ENCODE data around the gene WFS1.

The WFS1 gene

DNA sequence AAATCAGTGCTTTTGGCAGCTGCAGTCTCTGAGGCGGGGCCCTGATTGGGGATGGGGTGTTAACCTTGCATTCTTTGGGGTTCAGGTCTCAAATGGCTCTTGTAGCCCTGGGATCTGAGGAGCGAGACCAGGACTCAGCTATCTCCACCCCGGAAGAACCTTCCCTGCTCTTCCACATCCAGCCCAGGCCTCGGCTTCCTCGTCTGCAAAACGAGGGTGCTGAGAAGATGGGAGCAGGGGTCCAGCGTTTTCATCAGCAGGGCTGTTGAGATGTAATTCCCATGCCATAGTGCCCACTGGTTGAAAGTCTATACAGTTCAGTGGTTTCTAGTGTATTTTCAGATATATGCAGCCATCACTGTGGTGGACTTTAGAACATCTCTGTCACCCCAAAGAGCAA lies 34.6 kb upstream of the WFS1 start:
- DNase-seq: no peak

DNA sequence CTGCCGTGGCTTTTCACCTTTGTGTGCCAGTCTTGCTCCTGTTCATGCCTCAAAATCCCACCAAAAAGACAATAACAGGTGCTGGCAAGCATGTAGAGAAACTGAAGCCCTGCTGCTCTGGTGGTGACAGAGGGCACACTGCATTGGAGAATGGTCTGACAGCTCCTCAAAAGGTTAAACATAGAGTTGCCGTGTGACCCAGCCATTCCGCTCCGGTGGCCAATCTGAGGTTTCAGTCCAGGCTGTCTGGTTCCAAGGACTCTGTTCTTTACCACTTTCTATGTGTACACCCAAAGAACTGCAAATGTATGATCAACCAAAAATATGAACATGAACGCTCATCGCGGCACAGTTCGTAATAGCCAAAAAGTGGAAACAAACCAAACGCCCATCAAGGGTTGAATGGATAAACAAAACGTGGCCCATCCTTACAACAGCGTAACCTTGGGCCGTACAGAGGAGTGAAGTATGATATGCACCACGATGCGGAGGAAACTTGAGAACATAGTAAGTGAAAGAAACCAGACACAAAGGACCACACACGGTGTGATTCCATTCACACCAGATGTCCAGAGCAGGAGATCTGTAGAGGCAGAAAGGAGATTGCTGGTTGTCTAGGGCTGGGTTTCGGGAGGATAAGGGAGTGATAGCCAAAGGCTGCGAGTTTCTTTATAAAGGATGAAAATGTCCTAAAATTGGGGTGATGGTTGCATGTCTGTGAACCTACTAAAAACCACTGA lies 33.6 kb upstream of the WFS1 start:
- DNase-seq: no peak

DNA sequence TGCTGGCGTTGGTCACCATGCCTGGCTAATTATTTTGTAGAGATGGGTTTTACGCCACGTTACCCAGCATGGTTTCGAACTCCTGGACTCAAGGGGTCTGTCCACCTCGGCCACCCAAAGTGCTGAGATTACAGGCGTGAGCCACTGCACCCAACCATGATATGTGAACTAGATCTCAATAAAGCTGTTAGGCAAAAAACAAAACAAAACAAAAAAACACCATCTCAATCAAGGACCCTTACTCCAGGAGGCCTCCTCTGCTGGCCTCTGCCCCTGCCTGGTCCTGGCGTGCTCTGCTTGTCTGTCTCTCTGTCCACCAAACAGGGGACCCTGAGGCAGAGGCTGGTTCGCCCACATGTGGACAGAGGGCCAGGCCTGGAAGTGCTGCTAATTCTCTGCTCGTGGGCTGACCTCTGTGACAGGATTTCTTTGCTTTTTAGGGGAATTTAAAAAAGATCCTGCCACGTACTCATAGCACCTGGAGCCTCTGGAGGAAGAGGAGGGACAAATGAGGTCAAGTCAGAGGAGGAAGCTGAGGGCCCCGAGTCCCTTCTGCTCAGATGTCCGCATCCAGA lies 32.7 kb upstream of the WFS1 start:
- no peak for DNase-seq

DNA sequence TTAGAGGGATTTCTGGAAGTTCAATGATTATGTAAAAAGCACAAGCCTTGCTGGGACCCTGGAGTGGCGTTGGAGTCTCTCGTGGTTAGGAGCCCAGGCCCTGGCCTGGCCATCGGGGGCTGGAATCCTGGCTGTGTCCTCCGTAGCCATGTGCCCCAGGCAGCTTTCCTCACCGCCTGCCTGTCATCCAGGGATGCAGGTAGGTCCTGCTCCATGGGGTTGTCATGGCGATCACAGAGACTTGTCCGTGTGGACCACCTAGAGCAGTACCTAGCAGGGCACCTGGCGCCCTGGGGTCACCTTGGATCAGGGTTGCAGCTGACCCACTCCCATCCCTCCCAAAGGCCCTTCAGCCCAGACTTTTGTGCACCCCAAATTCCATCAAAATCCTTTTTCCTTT lies 30.2 kb upstream of the WFS1 start:
- DNase-seq: no peak

DNA sequence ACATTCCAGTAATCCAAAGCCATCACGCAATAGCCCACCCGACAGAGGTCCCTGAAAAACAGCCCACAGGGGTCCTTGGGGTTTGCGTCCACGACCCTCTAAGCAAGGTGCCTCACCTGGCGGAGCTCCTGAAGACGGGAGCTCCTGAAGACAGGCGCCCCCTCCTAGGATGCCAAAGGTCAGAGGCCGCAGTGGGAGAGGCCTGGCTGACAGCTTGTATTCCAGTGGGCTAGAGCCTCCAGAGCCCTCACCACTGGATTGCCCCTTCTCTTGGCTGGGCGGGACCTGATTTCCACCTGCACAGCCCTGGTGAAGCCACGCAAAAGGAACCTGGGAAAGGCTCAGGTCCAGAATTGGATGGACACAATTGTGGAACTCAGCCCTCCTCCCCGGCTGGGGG lies 29.7 kb upstream of the WFS1 start:
- DNase-seq: no peak

DNA sequence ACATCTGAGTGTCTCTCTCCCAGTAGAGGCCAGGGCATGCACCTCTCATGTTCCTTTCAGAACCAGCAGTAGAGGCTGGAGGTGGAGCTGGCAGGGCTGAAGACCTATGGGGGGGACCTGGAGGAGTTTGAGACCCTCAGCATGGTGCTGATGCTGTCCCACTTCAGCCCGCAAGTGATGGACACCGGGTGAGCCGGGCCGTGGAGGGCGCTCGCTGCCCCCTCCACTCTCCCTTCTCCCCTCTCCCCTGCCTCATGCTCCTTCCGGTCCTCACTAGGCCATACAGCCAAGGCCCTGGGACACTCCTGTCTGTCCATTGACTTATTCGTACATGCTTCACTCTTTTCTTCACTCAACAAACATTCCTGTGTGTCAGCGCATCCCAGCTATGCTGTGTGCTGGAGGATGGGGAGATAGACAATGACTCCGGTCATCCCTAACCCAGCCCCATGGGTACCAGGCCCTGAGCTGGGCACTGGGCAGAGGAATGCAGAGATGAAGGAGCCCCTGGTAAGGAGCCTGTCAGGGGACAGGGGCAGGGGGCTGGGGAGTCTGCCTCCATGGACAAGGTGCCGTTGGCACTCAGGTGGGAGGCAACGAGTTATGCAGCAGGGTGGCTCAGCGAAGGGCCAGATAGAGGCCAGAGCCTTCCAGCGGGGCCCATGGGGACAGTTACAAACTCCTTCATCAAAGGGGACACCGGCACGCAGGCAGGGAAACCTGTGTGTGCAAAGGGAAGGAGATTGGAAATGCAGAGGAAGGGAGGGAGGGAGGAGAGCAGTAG lies 28.4 kb upstream of the WFS1 start:
- no peak for DNase-seq

DNA sequence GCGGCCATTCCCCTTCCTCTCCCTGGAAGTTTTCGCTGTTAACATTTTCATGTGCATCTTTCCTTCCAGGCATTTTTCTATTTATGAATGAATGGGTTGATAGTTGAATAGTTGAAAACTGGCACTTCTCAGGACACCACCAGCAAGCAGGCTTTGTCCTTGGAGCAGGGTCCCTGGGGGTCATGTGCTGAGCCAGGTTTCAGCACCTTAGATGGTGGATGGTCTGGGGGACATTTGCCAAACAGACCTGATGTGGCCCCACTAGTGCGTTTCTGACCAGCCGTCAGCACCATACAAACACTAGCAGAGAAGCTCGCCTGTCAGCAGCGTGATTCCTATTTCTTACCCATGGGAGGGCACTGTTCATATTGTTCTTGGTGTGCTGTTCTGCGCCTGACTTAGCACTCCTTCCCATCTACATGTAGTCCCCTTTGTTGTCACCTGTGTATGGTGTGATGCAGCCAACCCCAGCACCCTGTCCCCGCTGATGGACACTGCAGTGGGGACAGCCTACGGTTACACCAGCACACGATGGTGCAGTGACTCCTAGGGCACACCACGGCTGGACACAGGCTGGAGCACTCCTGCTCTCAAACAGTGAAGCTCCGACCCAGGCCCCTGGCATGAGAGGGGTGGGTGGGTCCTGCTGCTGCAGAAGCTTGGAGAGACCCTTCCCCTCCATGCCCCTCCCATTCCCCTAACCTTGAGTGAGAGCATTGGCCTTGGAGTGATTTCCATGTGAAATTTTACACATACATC lies 27.2 kb upstream of the WFS1 start:
- no peak for DNase-seq

DNA sequence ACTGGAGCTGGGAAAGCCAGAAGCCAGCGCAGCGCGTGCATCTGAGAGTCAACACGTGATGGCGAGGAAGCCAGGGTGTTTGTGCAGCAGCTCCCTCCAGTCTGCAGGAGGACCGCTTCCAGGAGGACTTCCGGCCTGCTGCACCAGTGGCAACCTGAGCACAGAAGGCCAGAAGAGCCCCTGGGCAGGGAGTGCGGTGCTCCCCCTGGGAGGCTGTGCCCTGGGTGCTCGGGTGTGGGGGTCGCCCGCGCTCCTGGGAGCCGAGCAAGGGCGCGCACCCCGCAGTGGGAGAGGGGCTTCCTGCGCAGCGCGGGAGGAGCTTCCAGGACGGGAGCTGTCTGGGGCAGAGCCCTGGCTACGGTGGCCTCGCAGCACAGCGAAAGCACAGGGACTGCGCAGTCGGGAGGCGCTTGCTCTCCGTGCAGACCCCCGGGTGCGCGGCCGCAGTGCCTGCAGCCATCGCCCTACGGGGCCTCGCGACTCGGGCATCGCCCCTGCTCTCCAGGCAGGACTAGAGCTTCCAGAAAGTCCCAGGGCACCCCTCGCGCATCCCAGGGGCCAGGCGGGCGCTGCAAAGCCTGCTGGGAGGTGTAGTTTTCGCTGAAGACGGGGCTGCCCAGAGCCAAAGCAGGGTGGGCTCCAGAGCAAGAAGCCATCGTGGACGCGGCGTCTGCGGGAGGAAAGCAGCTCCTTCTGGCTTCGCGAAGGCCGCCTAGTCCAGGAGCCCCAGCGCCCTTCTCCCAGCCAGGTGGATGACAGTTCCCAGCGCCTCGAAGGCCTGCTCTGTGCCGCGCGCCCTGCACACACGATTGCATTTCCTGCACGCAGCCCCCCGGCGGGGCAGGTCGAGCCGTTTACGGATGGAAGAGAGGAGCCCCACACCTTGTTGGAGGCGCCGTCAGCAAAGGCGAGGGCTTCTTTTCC lies 24.1 kb upstream of the WFS1 start:
- DNase-seq: peak; percentile 89

DNA sequence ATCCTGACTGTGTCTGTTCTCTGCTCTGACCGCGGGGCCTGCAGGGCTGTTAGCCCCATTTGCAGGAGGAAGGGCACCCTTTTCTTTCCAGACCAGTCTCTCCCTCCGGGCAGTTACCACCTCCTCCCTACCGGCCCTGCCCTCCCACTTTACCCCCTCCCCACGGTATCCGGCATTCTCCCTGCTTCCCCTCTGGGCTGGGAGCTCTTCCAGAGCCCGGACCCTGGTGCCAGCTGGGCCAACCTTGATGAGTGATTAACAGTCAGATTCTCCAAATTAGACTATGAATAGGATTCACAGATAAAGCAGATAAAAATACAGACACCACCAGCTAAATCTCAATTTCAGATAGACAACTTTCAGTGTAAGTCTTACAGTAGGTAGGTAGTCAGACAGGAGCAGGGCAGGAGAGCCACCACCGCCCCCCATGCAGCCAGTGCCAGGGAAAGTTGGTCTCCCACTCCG lies 23.4 kb upstream of the WFS1 start:
- no peak for DNase-seq

DNA sequence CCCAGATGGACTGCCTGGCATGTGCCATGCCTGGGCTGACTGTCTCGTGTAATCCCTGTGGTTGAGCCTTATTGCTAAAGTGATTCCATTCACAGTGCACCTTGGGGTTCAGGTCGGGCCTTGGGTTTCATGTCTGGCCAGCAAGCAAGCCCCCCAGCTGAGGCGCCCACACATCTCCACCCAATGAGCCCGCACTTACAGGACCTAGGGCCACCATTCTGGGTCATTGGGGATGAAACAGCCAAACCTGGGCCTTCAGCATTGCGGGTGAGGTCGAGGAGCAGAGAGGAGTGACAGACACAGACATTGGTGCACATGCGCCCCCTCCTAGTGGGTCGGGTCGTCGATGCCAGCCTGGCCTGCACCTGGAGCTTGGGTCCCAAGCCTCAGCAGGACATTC lies 21.3 kb upstream of the WFS1 start:
- no peak for DNase-seq

DNA sequence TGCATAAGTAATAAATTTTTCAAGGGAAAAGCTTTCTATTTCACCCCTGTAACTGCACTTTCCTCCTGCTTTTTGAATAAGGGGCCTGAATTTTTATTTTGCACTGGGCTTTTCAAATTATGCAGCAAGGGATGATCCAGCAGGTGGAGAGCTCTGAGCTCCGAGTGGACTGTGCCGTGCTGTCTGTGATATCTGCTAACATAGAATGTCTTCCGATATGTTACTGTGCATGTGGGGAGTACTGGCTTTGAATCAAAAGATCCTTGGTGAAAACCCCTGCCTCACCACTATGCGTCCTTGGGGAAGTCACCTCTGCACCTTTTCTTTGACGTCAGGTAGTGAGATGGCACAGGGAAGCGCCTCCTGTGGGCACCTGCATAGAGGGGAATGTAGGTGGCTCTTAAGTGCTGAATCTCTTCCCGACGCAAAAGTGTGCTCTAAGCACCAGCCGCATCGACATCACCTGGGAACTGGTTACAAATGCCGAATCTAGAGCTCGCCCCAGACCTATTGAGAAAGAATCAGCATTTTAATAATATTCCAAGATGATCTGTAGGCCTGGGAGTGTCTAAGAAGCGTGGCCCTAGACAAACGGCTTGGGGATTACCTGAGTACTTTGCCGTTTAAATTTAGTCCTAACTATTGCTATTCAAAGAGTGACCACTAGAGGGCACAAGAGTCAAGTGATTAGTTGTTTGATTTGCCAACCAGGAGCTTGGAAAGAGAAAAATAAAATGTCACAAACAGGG lies 19.2 kb upstream of the WFS1 start:
- peak; percentile 95 for DNase-seq

DNA sequence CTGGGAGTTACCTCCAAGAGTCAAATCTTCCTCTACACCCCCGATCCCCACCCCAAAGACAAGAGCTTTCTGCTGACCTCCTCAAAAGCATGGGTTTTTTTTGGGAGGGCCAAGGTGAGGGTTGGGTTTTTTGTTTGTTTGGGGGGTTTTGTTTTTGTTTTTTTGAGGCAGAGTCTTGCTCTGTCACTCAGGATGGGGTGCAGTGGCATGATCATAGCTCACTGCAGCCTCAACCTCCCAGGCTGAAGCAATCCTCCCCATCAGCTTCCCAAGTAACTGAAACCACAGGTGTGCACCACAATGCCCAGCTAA lies 18.7 kb upstream of the WFS1 start:
- DNase-seq: no peak

DNA sequence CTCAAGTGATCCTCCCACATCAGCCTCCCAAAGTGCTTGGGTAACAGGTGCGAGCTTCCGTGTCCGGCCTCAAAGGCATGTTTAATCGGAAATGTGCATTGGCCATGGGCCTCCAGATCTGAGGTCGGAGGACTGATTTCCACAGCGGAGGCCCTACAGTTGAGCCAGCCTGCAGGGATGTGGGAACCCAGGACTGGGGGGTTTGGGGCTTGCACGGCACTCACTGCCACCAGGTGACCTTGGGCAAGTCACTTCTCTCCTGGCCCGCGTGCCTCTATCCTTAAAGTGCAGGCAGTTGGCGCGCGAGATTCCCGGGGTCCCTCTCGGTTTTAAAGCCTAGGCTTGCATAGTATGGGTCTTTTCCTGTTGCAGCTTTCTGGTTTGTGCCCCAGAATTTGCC lies 18.3 kb upstream of the WFS1 start:
- DNase-seq: no peak

DNA sequence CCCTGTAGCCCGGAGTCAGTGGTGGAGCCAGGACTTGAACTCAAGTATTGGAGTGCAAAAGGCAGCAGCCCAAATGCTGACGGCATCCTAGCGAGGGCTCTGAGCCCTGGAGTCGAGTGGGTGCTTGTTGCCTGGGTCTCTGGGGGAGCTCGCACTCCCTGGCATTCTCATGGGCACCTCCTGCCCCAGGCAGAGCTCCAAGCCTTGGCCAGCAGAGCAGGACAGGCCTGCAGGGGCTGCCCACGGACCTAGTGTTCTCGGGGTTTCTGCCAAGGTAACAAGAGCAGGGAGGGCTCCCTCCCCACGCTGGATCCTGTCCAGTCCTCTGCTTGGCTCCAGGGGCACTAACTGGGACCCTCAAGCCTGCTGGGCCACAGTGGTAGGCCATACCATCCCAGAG lies 17.6 kb upstream of the WFS1 start:
- DNase-seq: no peak

DNA sequence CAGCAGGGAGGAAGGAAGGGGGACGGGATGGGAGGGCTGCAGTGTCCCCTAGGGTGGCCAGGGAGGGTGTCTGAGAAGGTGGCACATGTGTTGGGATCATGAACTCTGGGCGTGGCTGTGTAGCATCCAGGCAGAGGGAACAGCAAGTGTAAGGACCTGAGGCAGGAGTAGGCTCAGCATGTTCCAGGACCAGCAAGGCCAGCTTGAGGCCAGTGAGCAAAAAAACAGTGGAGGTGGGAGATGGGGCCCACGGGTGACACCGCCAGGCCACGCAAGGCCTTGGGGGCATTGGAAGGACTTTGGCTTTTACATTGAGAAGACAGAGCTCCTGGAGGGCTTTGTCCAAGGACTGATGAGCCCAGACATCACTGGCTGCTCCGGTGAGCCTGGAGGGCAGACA lies 16.5 kb upstream of the WFS1 start:
- no peak for DNase-seq

DNA sequence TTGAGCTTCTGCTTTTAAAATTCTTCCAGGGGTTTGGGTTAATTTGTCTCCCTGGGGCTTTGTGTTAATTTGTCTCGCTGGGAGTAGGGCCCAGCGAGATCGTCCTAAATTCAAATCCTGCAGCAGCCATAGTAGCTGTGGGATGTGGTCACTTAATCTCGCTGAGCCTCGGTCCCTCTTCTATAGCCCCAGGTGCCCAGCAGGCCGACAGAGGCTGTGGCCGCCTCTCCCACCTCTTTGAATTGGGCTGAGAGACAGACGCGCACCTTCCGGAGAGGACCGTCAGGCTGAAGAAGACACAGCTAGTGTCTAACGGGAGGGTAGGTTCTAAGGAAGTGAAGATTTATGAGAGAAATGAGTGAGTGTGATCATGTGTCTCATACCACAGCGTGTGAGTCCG lies 15.7 kb upstream of the WFS1 start:
- DNase-seq: no peak

DNA sequence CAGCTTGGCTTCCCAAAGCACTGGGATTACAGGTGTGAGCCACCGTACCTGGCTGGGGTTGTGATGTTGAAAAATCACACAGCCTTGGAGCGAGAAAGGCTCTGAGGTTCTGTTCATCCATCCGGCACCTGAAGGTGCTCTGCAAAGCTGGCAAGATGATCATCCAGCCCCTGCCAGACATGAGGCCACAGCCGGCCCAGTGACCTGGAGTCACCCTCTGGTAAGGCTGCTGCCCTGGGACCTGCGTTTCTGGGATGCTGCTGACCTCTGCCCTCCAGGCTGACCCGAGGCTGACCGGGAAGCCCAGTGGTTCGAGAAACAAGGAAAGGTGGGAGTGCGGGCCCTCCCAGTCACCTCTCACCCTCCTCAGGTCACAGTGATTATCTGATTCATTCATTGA lies 13.5 kb upstream of the WFS1 start:
- no peak for DNase-seq

DNA sequence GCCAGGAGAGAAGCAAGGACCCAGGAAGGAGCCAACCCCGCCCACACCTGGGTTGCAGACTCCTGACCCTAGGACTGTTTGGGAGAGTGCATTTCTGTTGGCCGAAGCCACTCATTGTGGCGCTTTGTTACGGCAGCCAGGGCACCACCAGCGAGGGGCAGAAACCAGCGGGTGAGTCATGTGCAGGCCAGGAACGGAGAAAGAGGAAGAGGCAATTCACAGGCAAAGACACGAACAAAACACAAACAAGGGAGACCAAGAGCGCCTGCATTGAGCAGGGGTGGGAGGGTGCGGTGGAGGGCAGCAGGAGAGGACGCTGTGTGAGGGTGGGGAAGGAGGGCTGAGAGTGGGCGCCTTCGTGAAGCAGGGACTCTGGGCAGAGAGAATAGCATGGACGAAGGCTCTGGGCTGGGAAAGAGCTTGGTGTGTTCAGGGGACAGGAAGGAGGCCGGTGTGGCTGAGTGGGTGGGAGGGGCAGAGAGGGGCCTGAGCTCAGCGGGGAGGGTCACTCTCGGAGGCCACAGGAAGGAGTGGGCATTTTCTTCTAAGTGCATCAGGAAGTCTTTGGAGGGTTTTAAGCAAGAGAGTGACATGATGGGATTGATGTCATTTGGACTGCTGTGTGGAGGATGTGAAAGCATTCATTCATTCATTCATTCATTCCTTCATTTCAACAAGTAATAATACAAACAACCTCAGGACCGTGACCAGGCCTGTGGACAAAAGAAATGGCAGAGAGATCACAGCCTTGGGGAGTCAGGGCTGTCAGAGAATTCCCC lies 12.2 kb upstream of the WFS1 start:
- no peak for DNase-seq

DNA sequence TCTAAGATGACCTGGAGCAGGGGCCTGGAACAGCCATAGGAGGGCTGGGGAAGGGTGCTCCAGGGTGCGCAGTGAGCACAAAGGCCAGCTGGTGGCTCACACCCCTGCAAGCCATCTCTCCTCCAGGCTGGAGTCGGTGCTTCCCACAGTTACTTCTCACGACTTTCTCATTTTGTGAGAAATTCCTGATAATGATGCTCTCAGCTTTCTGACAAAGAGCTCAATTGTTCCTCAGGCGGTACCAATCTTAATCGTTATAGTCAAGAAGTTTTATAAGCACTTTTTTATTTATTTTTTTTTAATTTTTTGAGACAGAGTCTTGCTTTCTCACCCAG lies 11.7 kb upstream of the WFS1 start:
- DNase-seq: no peak

DNA sequence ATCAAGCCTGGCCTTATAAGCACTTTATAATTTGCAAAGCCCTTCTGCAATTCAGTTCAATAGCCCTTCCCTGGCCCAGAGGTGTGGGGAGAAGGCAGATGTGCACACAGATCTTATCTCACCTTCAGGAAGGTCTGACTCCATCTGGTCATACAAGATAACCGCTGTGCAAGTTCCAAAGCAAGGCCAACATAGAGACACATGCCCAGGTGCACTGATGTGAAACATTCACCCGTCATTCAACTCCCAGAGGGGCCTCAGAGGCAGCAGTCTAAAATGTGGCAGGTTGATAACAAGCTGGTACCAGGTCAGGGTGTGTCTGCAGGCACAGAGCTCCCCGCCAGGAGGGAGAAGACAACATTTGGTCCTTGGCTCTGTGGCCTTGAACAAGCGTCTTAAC lies 10.9 kb upstream of the WFS1 start:
- no peak for DNase-seq

DNA sequence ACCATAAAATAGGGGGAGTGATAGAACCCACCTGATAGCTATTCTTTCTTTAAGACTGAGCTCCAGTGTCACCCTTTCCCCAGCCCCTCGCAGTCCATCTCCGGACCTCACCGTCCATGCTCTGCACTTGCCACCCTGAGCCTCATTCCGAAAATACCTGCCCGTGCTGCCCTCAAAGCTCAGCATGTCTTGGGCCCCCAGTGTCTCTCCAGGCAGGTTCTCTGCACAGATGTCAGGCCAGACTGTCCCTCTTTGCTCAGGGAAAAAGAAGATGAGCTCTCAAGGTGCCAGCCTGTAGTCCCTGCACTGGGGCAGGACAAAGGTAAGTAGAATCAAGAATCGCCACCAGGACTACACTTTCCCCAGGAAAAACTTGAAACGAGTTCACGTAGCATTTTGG lies 9.8 kb upstream of the WFS1 start:
- no peak for DNase-seq
